Hepatocyte (in vitro differentiated cells): Measurements from ENCODE around the gene BMP6. TPM values are rescaled to one million over a fixed set of nuclear protein-coding genes. Genes with fewer than 3 reads are reported as not detected.

Experiments used
- DNase-seq: peaks from one replicate; pipeline ENCODE4 v3.0.0-alpha.2; 2016; ENCODE audit warnings: low spot score
- H2AFZ ChIP-seq: fragments of 200-600 bp; sonication (generic); 2 replicates; pipeline ENCODE4 v1.6.0; 2016; ENCODE audit warnings: antibody characterized with exemption, mild to moderate bottlenecking
- H3K27ac ChIP-seq: fragments of 200-600 bp; sonication (generic); 2 replicates; pipeline ENCODE4 v1.5.1; 2016; ENCODE audit warnings: mild to moderate bottlenecking
- H3K27me3 ChIP-seq: fragments of 200-600 bp; sonication (generic); 2 replicates; pipeline ENCODE4 v1.6.1; 2016
- H3K36me3 ChIP-seq: fragments of 200-600 bp; sonication (generic); replicated peaks from 2 replicates; pipeline ENCODE4 v1.5.1; 2016; ENCODE audit warnings: low read depth; ENCODE audit not compliant: insufficient read depth
- H3K4me1 ChIP-seq: fragments of 200-600 bp; sonication (generic); 2 replicates; pipeline ENCODE4 v1.5.1; 2016; ENCODE audit warnings: mild to moderate bottlenecking, moderate library complexity; ENCODE audit not compliant: insufficient read depth
- H3K4me2 ChIP-seq: fragments of 200-600 bp; sonication (generic); 2 replicates; pipeline ENCODE4 v1.6.0; 2016
- H3K4me3 ChIP-seq: fragments of 200-600 bp; sonication (generic); 2 replicates; pipeline ENCODE4 v1.5.1; 2016; ENCODE audit warnings: mild to moderate bottlenecking
- H3K79me2 ChIP-seq: fragments of 200-600 bp; sonication (generic); 2 replicates; pipeline ENCODE4 v1.6.0; 2017; ENCODE audit warnings: mild to moderate bottlenecking
- H3K9me2 ChIP-seq: fragments of 200-600 bp; sonication (generic); replicated peaks from 2 replicates; pipeline ENCODE4 v1.6.0; 2017; ENCODE audit warnings: mild to moderate bottlenecking; ENCODE audit not compliant: insufficient read depth
- H3K9me3 ChIP-seq: fragments of 200-600 bp; sonication (generic); 2 replicates; pipeline ENCODE4 v1.5.1; 2016; ENCODE audit warnings: low read depth, mild to moderate bottlenecking
- H4K20me1 ChIP-seq: fragments of 200-600 bp; sonication (generic); 2 replicates; pipeline ENCODE4 v1.6.0; 2016; ENCODE audit warnings: mild to moderate bottlenecking; ENCODE audit not compliant: insufficient read depth, poor library complexity, severe bottlenecking
- CTCF ChIP-seq: fragments of 200-600 bp; sonication (generic); IDR thresholded peaks from 2 replicates; pipeline ENCODE4 v1.5.1; 2016; ENCODE audit warnings: antibody characterized with exemption, mild to moderate bottlenecking; ENCODE audit not compliant: poor library complexity
- EZH2 ChIP-seq: fragments of 200-600 bp; sonication (generic); IDR thresholded peaks from 2 replicates; pipeline ENCODE4 v1.6.1; 2016; ENCODE audit warnings: antibody characterized with exemption, mild to moderate bottlenecking, borderline replicate concordance
- EZH2phosphoT487 ChIP-seq: fragments of 200-600 bp; sonication (generic); IDR thresholded peaks from one replicate; pipeline ENCODE4 v1.6.1; 2018; ENCODE audit warnings: antibody characterized with exemption, mild to moderate bottlenecking, low read depth, moderate library complexity; ENCODE audit not compliant: unreplicated experiment, severe bottlenecking
- WGBS: methylation state at CpG from one replicate; pipeline ENCODE4 v1.1.6; 2016; ENCODE audit warnings: low lambda C conversion rate; ENCODE audit errors: missing lambda C conversion rate; 5-methylcytosine and 5-hydroxymethylcytosine counted together
- polyA plus RNA-seq: library from polyadenylated mRNA; unstranded; fragments of >200 nt; fragmentation: Nextera tagmentation; extraction: Ambion mirVana; gene quantifications from 2 replicates; pipeline ENCODE4 v1.2.1, GENCODE V29; 2016
- total RNA-seq: library from RNA; depleted of rRNA; stranded (reverse); fragments of >200 nt; gene quantifications from 2 replicates; pipeline ENCODE4 v1.2.3, GENCODE V29; 2014

The BMP6 gene
- total and polyA plus RNA-seq, 2 experiments from 2014 or later, result 4.0 to 4.3 TPM

DNA sequence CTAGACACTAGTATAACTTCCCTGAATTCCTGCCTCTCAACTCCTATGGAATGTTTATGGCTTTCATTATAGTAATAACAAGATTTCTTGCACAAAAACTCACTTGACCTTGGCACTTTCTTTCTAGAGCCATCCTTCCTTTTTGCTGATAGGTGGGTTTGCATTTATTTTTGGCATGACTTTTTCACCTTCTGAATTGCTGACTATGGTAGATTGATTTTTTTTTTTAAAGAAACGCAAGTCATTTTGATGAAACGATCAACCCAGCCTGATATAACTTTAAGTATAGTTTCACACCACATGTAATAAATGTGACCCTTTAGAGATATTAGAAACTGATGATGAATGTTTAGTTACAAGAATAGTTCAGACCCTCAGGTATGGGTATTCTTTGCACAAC is 61.8 kb downstream of the BMP6 start:
- H3K9me2 ChIP-seq, result no peaks in the 10 kb centered on the region
- H3K9me3 ChIP-seq, result no peaks in the 10 kb centered on the region
- H2AFZ ChIP-seq, result no peak overlapping the region
- H3K36me3 ChIP-seq, result no peaks in the 10 kb centered on the region
- H3K4me1 ChIP-seq, result peaks cover 7% of the 10 kb centered on the region
- no peaks in the 10 kb centered on the region for H3K27me3 ChIP-seq
- H3K4me2 ChIP-seq, result no peak overlapping the region
- H3K79me2 ChIP-seq, result no peaks in the 10 kb centered on the region
- no peaks in the 10 kb centered on the region for H4K20me1 ChIP-seq
- TF ChIP-seq CTCF, result no peak
- no peak for TF ChIP-seq EZH2phosphoT487
- no peak for TF ChIP-seq EZH2
- DNase-seq, result no peak
- no peak overlapping the region for H3K27ac ChIP-seq
- WGBS, result 96% methylated on average over 2 of the region's 2 CpGs
- no peak overlapping the region for H3K4me3 ChIP-seq

DNA sequence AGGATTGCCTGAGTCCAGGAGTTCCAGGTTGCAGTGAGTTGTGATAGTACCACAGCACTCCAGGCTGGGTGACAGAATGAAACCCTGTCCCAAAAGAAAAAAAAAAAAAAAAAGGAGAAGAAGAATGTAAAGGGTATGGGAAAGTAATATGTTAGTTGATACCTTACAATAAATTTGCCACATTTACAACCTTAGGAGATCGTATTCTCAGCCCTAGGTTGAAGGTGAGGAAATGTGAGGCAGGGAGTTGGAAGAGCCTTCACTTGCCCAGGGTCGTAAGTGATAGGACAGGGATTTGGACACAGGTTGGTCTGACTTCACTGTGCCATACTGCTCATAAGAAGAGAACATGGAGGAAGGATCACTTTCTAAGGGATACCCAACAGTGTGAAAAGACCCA is 68.6 kb downstream of the BMP6 start:
- H3K9me2 ChIP-seq, result no peaks in the 10 kb centered on the region
- no peaks in the 10 kb centered on the region for H3K79me2 ChIP-seq
- no peaks in the 10 kb centered on the region for H3K27me3 ChIP-seq
- H3K4me3 ChIP-seq, result no peak overlapping the region
- H3K27ac ChIP-seq, result no peak overlapping the region
- no peak overlapping the region for H2AFZ ChIP-seq
- no peaks in the 10 kb centered on the region for H3K36me3 ChIP-seq
- 88% methylated on average over 2 of the region's 2 CpGs for WGBS
- H4K20me1 ChIP-seq, result no peaks in the 10 kb centered on the region
- no peak for DNase-seq
- TF ChIP-seq EZH2phosphoT487 (no peak), EZH2 (no peak), CTCF (no peak)
- H3K4me2 ChIP-seq, result no peak overlapping the region
- H3K4me1 ChIP-seq, result no peaks in the 10 kb centered on the region
- H3K9me3 ChIP-seq, result no peaks in the 10 kb centered on the region

DNA sequence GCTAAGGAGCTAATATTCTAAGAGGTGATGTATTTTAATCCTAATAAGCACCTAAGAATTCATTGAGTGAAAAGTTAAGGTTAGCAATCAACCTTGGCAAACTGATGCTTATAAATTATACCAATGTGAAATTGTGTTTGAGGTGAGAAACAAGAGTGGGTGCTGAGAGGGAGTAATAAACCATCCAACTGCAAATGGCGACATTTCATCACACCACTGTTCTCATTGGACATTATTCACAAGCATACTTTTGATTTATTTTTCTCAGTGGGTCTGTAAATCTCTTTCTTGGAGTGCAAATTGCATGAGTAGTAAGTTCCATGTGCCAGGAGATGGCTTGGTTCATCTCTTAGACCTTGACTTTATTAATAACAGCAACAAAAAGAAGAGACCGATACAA is 71.5 kb downstream of the BMP6 start:
- Histone ChIP-seq H3K4me1 (no peaks in the 10 kb centered on the region), H3K36me3 (no peaks in the 10 kb centered on the region), H3K9me2 (no peaks in the 10 kb centered on the region), H2AFZ (no peak overlapping the region), H4K20me1 (no peaks in the 10 kb centered on the region), H3K4me2 (no peak overlapping the region), H3K27ac (no peak overlapping the region), H3K27me3 (no peaks in the 10 kb centered on the region), H3K9me3 (no peaks in the 10 kb centered on the region), H3K79me2 (no peaks in the 10 kb centered on the region), H3K4me3 (no peak overlapping the region)
- TF ChIP-seq CTCF (no peak), EZH2phosphoT487 (no peak), EZH2 (no peak)
- no peak for DNase-seq
- 93% methylated on average over 2 of the region's 2 CpGs for WGBS

DNA sequence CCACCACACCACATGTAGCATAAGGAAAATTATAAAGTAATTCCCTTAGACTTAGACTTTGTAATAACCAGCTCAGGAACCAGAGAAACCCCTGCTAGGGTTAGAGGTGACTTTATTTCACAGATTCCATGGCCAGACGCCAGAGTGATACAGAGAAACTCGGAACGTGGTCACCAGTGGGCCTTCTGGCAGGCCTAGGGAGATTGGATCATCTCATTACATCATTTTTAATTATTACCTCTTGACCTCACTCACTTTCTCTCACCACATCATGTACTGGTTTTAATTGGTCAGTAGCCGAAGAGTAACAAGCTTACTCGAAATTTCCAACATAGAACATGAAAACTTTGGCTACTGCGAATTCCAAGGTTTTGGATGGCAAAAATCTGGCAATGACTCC is 72.9 kb downstream of the BMP6 start:
- Histone ChIP-seq H3K4me1 (no peaks in the 10 kb centered on the region), H3K79me2 (no peaks in the 10 kb centered on the region), H3K27ac (no peak overlapping the region), H3K9me3 (no peaks in the 10 kb centered on the region), H2AFZ (no peak overlapping the region), H3K4me3 (no peak overlapping the region), H3K9me2 (no peaks in the 10 kb centered on the region), H4K20me1 (no peaks in the 10 kb centered on the region), H3K4me2 (no peak overlapping the region), H3K36me3 (no peaks in the 10 kb centered on the region), H3K27me3 (no peaks in the 10 kb centered on the region)
- WGBS, result 92% methylated on average over 6 of the region's 6 CpGs
- no peak for DNase-seq
- TF ChIP-seq EZH2 (no peak), CTCF (no peak), EZH2phosphoT487 (no peak)
